22Rv1 (cell line): Measurements from ENCODE around the gene TPK1.

Source experiments
- ZFX ChIP-seq: fragments of 450-650 bp; IDR thresholded peaks from 2 replicates; pipeline ENCODE4 v1.6.1; 2017; ENCODE audit warnings: antibody characterized with exemption, borderline replicate concordance
- TF ChIP-seq, protein P1 (sequence below): fragments of 450-650 bp; IDR thresholded peaks from 2 replicates; pipeline ENCODE4 v1.5.1; 2017; ENCODE audit warnings: mild to moderate bottlenecking

- TF ChIP-seq, protein P1, sequence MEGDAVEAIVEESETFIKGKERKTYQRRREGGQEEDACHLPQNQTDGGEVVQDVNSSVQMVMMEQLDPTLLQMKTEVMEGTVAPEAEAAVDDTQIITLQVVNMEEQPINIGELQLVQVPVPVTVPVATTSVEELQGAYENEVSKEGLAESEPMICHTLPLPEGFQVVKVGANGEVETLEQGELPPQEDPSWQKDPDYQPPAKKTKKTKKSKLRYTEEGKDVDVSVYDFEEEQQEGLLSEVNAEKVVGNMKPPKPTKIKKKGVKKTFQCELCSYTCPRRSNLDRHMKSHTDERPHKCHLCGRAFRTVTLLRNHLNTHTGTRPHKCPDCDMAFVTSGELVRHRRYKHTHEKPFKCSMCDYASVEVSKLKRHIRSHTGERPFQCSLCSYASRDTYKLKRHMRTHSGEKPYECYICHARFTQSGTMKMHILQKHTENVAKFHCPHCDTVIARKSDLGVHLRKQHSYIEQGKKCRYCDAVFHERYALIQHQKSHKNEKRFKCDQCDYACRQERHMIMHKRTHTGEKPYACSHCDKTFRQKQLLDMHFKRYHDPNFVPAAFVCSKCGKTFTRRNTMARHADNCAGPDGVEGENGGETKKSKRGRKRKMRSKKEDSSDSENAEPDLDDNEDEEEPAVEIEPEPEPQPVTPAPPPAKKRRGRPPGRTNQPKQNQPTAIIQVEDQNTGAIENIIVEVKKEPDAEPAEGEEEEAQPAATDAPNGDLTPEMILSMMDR: peak; percentile 84
- no peak for TF ChIP-seq ZFX
Observed at GRCh38 chr7:144437370-144438191, 398.3 kb downstream of the TPK1 start.
